Measurements from ENCODE around the gene OR1N2. TPM values are rescaled to one million over a fixed set of nuclear protein-coding genes. Genes with fewer than 3 reads are reported as not detected.
"Not testable (repeated sequence)": the region's sequence is repeated elsewhere in the genome, so short reads cannot be mapped to it uniquely, and the experiment has no call there.

The OR1N2 gene
- total RNA-seq, 1 experiment from 2014 or later: not detected

DNA sequence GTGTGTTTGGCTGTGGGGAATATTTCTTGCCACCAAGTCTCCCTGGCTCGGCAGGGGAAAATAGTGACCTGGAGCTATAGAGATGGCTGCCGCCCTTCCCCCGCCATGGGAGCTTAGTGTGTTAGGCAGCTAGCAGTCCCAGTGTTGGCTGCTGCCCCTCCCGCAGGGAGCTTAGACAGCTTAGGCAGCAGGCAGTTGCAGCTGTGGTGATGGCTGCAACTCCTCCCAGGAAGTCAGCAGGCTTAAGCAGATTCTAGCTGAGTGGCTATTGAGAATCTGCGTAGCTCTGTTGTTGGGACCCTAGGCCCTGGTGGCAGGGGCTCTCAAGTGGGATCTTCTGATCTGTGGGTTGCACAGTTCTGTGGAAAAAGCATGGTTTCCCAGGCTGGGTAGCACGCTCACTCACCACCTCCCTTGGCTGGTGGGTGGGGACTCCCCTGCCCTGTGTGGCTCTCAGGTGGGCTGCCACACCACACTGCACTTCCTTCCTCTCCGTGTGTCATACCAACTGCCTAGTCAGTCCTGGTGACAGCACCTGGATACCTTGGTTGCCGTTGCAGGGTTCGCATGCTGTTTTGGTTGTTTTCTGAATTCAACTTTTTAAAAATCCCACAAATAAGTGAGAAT is 9.3 kb downstream of the OR1N2 start:
- no peaks in the 10 kb centered on the region for H3K36me3 ChIP-seq (replicated peaks; ENCODE audit: control insufficient read depth, insufficient read depth, low read length)
- DNase-seq: no peak
- H3K27me3 ChIP-seq (ENCODE audit: control insufficient read depth, insufficient read depth, low read length): peaks cover 1% of the 10 kb centered on the region; the same call in 1 of the 2 replicates
- H3K4me3 ChIP-seq (ENCODE audit: insufficient read depth, low read depth, low read length): no peak overlapping the region

DNA sequence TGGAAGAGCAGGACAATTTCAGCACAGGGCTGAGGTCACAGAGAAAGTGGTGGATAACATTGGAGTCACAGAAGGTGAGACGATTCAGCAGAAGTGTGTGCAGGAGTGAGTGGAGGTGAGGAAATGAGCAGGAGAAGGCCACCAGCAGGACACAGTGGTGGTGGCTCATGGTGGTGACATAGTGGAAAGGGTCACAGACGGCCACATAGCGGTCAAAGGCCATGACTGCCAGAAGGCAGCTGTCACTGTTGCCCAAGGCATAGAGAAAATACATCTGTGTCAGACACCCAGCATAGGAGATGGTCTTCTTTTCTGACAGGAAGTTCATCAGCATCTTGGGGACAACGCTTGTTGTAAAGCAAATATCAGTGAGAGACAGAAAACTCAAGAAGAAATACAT is 15.0 kb downstream of the OR1N2 start:
- no peaks in the 10 kb centered on the region for H3K36me3 ChIP-seq (replicated peaks; ENCODE audit: control insufficient read depth, insufficient read depth, low read length)
- no peak for DNase-seq
- H3K27me3 ChIP-seq (ENCODE audit: control insufficient read depth, insufficient read depth, low read length): no peaks in the 10 kb centered on the region

GRCh38 chr9:122572456-122572855 is 19.5 kb downstream of the OR1N2 start:
- H3K36me3 ChIP-seq (replicated peaks; ENCODE audit: control insufficient read depth, insufficient read depth, low read length): no peaks in the 10 kb centered on the region
- no peaks in the 10 kb centered on the region for H3K27me3 ChIP-seq (ENCODE audit: control insufficient read depth, insufficient read depth, low read length)
- no peak overlapping the region for H3K4me3 ChIP-seq (ENCODE audit: insufficient read depth, low read depth, low read length)
- no peak for DNase-seq

More for the DNA sequence above, 15.0 kb downstream of the OR1N2 start:
- H3K4me3 ChIP-seq (ENCODE audit: insufficient read depth, low read depth, low read length): no peak overlapping the region

DNA sequence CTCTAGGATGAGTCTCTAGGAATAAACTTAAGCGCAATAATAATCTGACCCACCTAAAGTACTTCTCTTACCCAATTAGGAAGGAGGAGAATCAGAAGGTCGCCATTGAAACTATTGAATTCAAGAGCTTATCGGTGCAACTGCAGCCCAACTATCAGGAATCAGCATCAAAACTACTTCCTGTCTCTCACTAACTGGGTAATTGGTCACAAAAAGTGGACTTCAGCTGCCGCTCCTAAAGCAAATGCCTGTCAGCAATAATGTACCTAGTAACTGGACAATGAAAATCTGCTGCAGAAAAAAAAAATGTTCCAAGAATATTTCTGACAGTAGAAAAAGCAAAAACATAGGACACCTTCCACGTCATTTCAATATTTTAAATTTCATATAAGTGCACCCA is 27.0 kb downstream of the OR1N2 start:
- Histone ChIP-seq H3K27me3 (ENCODE audit: control insufficient read depth, insufficient read depth, low read length) (no peaks in the 10 kb centered on the region), H3K4me3 (ENCODE audit: insufficient read depth, low read depth, low read length) (no peak overlapping the region), H3K36me3 (replicated peaks; ENCODE audit: control insufficient read depth, insufficient read depth, low read length) (no peaks in the 10 kb centered on the region)
- no peak for DNase-seq

- no peak for DNase-seq
- Histone ChIP-seq H3K36me3 (replicated peaks; ENCODE audit: control insufficient read depth, insufficient read depth, low read length) (no peaks in the 10 kb centered on the region), H3K4me3 (ENCODE audit: insufficient read depth, low read depth, low read length) (no peak overlapping the region), H3K27me3 (ENCODE audit: control insufficient read depth, insufficient read depth, low read length) (no peaks in the 10 kb centered on the region)
Measured at GRCh38 chr9:122580360-122580759, 27.4 kb downstream of the OR1N2 start.

DNA sequence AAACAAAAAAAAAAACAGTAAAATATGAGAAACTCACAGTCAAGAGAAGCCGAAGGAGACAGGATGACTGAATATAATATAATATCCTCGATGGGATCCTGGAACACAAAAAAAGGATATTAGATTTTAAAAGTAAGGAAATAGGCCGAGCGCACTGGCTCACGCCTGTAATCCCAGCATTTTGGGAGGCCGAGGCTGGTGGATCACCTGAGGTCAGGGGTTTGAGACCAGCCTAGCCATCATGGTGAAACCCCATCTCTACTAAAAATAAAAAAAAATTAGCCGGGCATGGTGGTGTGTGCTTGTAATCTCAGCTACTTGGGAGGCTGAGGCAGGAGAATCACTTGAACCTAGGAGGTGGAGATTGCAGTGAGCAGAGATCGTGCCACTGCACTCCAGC is 30.4 kb downstream of the OR1N2 start, which contains the start of gene OR1L8:
OR1L8 (minus strand) TSS at position 101 of the 400 bp plus-strand sequence. CDS start 14,907 bp downstream, outside the sequence.
- not testable (repeated sequence) for DNase-seq; H3K4me3 ChIP-seq (ENCODE audit: insufficient read depth, low read depth, low read length); H3K36me3 ChIP-seq (replicated peaks; ENCODE audit: control insufficient read depth, insufficient read depth, low read length); H3K27me3 ChIP-seq (ENCODE audit: control insufficient read depth, insufficient read depth, low read length)

Other genes with a start within 250 kb of the OR1N2 start
- gene PTGS1, start 182.1 kb upstream of the OR1N2 start, total RNA-seq (2014; rRNA removed; shearing (Covaris generic)): 0.69 and 1.1 TPM in 2 replicates
- gene OR1J1, start 75.2 kb upstream of the OR1N2 start, total RNA-seq (2014; rRNA removed; shearing (Covaris generic)): not detected in 2 replicates
- not detected in 2 replicates for gene OR1J2, start 42.3 kb upstream of the OR1N2 start, total RNA-seq (2014; rRNA removed; shearing (Covaris generic))
- gene OR1J4, start 34.0 kb upstream of the OR1N2 start, total RNA-seq (2014; rRNA removed; shearing (Covaris generic)): not detected in 2 replicates
- 0.15 TPM in 1 of 2 replicates, not detected in the other for gene OR1N1, start 25.8 kb upstream of the OR1N2 start, total RNA-seq (2014; rRNA removed; shearing (Covaris generic))
- not detected in 2 replicates for gene OR1L8, start 30.3 kb downstream of the OR1N2 start, total RNA-seq (2014; rRNA removed; shearing (Covaris generic))
- not detected in 2 replicates for gene OR1Q1, start 61.6 kb downstream of the OR1N2 start, total RNA-seq (2014; rRNA removed; shearing (Covaris generic))
- not detected in 2 replicates for gene OR1B1, start 104.5 kb downstream of the OR1N2 start, total RNA-seq (2014; rRNA removed; shearing (Covaris generic))
- gene OR1L1, start 108.6 kb downstream of the OR1N2 start, total RNA-seq (2014; rRNA removed; shearing (Covaris generic)): not detected in 2 replicates
- gene OR1L3, start 122.0 kb downstream of the OR1N2 start, total RNA-seq (2014; rRNA removed; shearing (Covaris generic)): not detected in 2 replicates
- gene OR1L4, start 170.9 kb downstream of the OR1N2 start, total RNA-seq (2014; rRNA removed; shearing (Covaris generic)): not detected in 2 replicates
- gene OR1L6, start 189.2 kb downstream of the OR1N2 start, total RNA-seq (2014; rRNA removed; shearing (Covaris generic)): not detected in 2 replicates
- gene OR5C1, start 235.8 kb downstream of the OR1N2 start, total RNA-seq (2014; rRNA removed; shearing (Covaris generic)): not detected in 2 replicates
- gene OR1K1, start 247.0 kb downstream of the OR1N2 start, total RNA-seq (2014; rRNA removed; shearing (Covaris generic)): not detected in 2 replicates